ENCODE data around the gene FKTN.

- TF ChIP-seq EZH2phosphoT487 (IDR thresholded peaks at IDR 0.05): peak; percentile 71
- TF ChIP-seq CTCF (IDR thresholded peaks at IDR 0.05): no peak
- no peak for TF ChIP-seq EZH2 (IDR thresholded peaks at IDR 0.05)
These were observed 109.9 kb downstream of the FKTN start for GRCh38 chr9:105667867-105668266.
